OCI-LY1 (cell line): ENCODE measurements around the gene SLC24A4.

ENCODE experiments used
- H2AFZ ChIP-seq: fragments of 200-600 bp; sonication (generic), shearing (Covaris generic); 2 replicates; pipeline ENCODE4 v1.6.0; 2014; ENCODE audit warnings: antibody characterized with exemption, mild to moderate bottlenecking, low read length
- H3F3A ChIP-seq: fragments of 200-600 bp; sonication (generic), shearing (Covaris generic); 2 replicates; pipeline ENCODE4 v1.6.0; 2014; ENCODE audit warnings: mild to moderate bottlenecking, antibody characterized with exemption, low read length, moderate library complexity; ENCODE audit not compliant: insufficient read depth
- H3K27ac ChIP-seq: fragments of 200-600 bp; sonication (generic); 2 replicates; pipeline ENCODE4 v1.5.1; 2014; ENCODE audit warnings: low read length, mixed run types, mild to moderate bottlenecking, low read depth; ENCODE audit not compliant: poor library complexity, severe bottlenecking
- H3K27me3 ChIP-seq: fragments of 200-600 bp; sonication (generic); 2 replicates; pipeline ENCODE4 v1.6.0; 2014; ENCODE audit warnings: antibody characterized with exemption, mild to moderate bottlenecking, low read length, moderate library complexity; ENCODE audit not compliant: insufficient read depth
- H3K36me3 ChIP-seq: fragments of 200-600 bp; sonication (generic); 2 replicates; pipeline ENCODE4 v1.6.1; 2014; ENCODE audit warnings: mild to moderate bottlenecking, antibody characterized with exemption, low read length, moderate library complexity, mixed read lengths; ENCODE audit not compliant: insufficient read depth
- H3K4me1 ChIP-seq: fragments of 200-600 bp; sonication (generic); 2 replicates; pipeline ENCODE4 v1.5.1; 2014; ENCODE audit warnings: mild to moderate bottlenecking, low read length, moderate library complexity; ENCODE audit not compliant: insufficient read depth, severe bottlenecking
- H3K4me2 ChIP-seq: fragments of 200-600 bp; sonication (generic), shearing (Covaris generic); 2 replicates; pipeline ENCODE4 v1.6.1; 2014; ENCODE audit warnings: low read length
- H3K4me3 ChIP-seq: fragments of 200-600 bp; sonication (generic); 2 replicates; pipeline ENCODE4 v1.5.1; 2014; ENCODE audit warnings: low read length, low read depth, mild to moderate bottlenecking, mixed read lengths; ENCODE audit not compliant: poor library complexity, severe bottlenecking
- H3K79me2 ChIP-seq: fragments of 200-600 bp; shearing (Covaris generic); 2 replicates; pipeline ENCODE4 v1.6.1; 2016; ENCODE audit warnings: mixed run types, low read length, mixed read lengths; ENCODE audit not compliant: insufficient read depth
- H3K9ac ChIP-seq: fragments of 200-600 bp; sonication (generic), shearing (Covaris generic); 2 replicates; pipeline ENCODE4 v1.6.1; 2014; ENCODE audit warnings: mild to moderate bottlenecking, low read length, mixed read lengths
- H3K9me2 ChIP-seq: fragments of 200-600 bp; sonication (generic), shearing (Covaris generic); 2 replicates; pipeline ENCODE4 v1.6.1; 2014; ENCODE audit warnings: low read depth, mild to moderate bottlenecking, low read length, mixed read lengths
- H3K9me3 ChIP-seq: fragments of 200-600 bp; shearing (Covaris generic); 2 replicates; pipeline ENCODE4 v1.6.1; 2014; ENCODE audit warnings: low read length, mixed read lengths
- H4K20me1 ChIP-seq: fragments of 200-600 bp; sonication (generic), shearing (Covaris generic); 2 replicates; pipeline ENCODE4 v1.6.0; 2016; ENCODE audit warnings: mild to moderate bottlenecking, low read length; ENCODE audit not compliant: insufficient read depth
- CTCF ChIP-seq: fragments of 200-600 bp; sonication (generic), shearing (Covaris generic); IDR thresholded peaks from 2 replicates; pipeline ENCODE4 v1.5.1; 2017; ENCODE audit warnings: mild to moderate bottlenecking, antibody characterized with exemption, low read length, moderate library complexity, mixed read lengths
- EZH2 ChIP-seq: fragments of 200-600 bp; sonication (generic), shearing (Covaris generic); IDR thresholded peaks from 2 replicates; pipeline ENCODE4 v1.8.0; 2017; ENCODE audit warnings: borderline replicate concordance, mixed run types, mild to moderate bottlenecking, antibody characterized with exemption, low read length, moderate library complexity, mixed read lengths

Gene SLC24A4

GRCh38 chr14:92397953-92398564 is 75.1 kb downstream of the SLC24A4 start:
- Histone ChIP-seq H4K20me1 (no peaks in the 10 kb centered on the region), H2AFZ (no peak overlapping the region), H3F3A (no peaks in the 10 kb centered on the region), H3K79me2 (no peaks in the 10 kb centered on the region), H3K36me3 (no peaks in the 10 kb centered on the region), H3K4me1 (no peaks in the 10 kb centered on the region), H3K4me2 (no peak overlapping the region), H3K9ac (no peak overlapping the region), H3K9me2 (no peaks in the 10 kb centered on the region), H3K27me3 (no peaks in the 10 kb centered on the region), H3K9me3 (no peaks in the 10 kb centered on the region), H3K27ac (no peak overlapping the region), H3K4me3 (no peak overlapping the region)
- TF ChIP-seq CTCF (no peak), EZH2 (no peak)

- H2AFZ ChIP-seq, result no peak overlapping the region
- no peak overlapping the region for H3K9ac ChIP-seq
- no peaks in the 10 kb centered on the region for H3K9me2 ChIP-seq
- no peaks in the 10 kb centered on the region for H3K9me3 ChIP-seq
- H3K36me3 ChIP-seq, result no peaks in the 10 kb centered on the region
- TF ChIP-seq EZH2 (no peak), CTCF (no peak)
- H3K4me3 ChIP-seq, result no peak overlapping the region
- no peaks in the 10 kb centered on the region for H4K20me1 ChIP-seq
- no peaks in the 10 kb centered on the region for H3F3A ChIP-seq
- H3K27ac ChIP-seq, result no peak overlapping the region
- no peaks in the 10 kb centered on the region for H3K79me2 ChIP-seq
- H3K4me2 ChIP-seq, result no peak overlapping the region
- no peaks in the 10 kb centered on the region for H3K27me3 ChIP-seq
- H3K4me1 ChIP-seq, result no peaks in the 10 kb centered on the region
Measured at GRCh38 chr14:92398888-92399636, 76.1 kb downstream of the SLC24A4 start.

GRCh38 chr14:92400579-92401444 is 77.8 kb downstream of the SLC24A4 start:
- Histone ChIP-seq H3K27me3 (no peaks in the 10 kb centered on the region), H3K27ac (no peak overlapping the region), H3K9me3 (no peaks in the 10 kb centered on the region), H3F3A (no peaks in the 10 kb centered on the region), H3K9me2 (no peaks in the 10 kb centered on the region), H3K4me3 (no peak overlapping the region), H3K79me2 (no peaks in the 10 kb centered on the region), H3K36me3 (no peaks in the 10 kb centered on the region), H3K9ac (no peak overlapping the region), H2AFZ (no peak overlapping the region), H4K20me1 (no peaks in the 10 kb centered on the region), H3K4me2 (no peak overlapping the region), H3K4me1 (no peaks in the 10 kb centered on the region)
- no peak for TF ChIP-seq CTCF
- TF ChIP-seq EZH2, result no peak
